Neural cell (in vitro differentiated cells): Measurements from ENCODE around the gene RNF145. TPM values are rescaled to one million over a fixed set of nuclear protein-coding genes. Genes with fewer than 3 reads are reported as not detected.
"Not testable (repeated sequence)": the region's sequence is repeated elsewhere in the genome, so short reads cannot be mapped to it uniquely, and the experiment has no call there.

Experiments
- H2AFZ ChIP-seq: fragments of 200-600, 300-800 bp; sonication (generic), shearing (Covaris generic); 2 replicates; pipeline ENCODE4 v1.6.0; 2014; ENCODE audit warnings: low read depth, mild to moderate bottlenecking, antibody characterized with exemption, low read length, moderate library complexity
- H3F3A ChIP-seq: fragments of 200-600 bp; shearing (Covaris generic); 2 replicates; pipeline ENCODE4 v1.6.1; 2016; ENCODE audit warnings: mild to moderate bottlenecking, moderate library complexity, mixed read lengths, antibody characterized with exemption, low read length; ENCODE audit not compliant: insufficient read depth, poor library complexity, severe bottlenecking
- H3K27ac ChIP-seq: fragments of 200-600, 300-800 bp; sonication (generic), shearing (Covaris generic); 2 replicates; pipeline ENCODE4 v1.5.1; 2014; ENCODE audit warnings: mild to moderate bottlenecking, low read length, moderate library complexity
- H3K27me3 ChIP-seq: fragments of 300-800, 200-600 bp; sonication (generic), shearing (Covaris generic); 2 replicates; pipeline ENCODE4 v1.6.0; 2014; ENCODE audit warnings: mild to moderate bottlenecking, low read depth, low read length, moderate library complexity; ENCODE audit not compliant: insufficient read depth
- H3K36me3 ChIP-seq: fragments of 300-800, 200-600 bp; sonication (generic), shearing (Covaris generic); 2 replicates; pipeline ENCODE4 v1.5.1; 2014; ENCODE audit warnings: mild to moderate bottlenecking, antibody characterized with exemption, low read length, moderate library complexity; ENCODE audit not compliant: insufficient read depth
- H3K4me2 ChIP-seq: fragments of 300-800, 200-600 bp; sonication (generic), shearing (Covaris generic); 2 replicates; pipeline ENCODE4 v1.6.0; 2014; ENCODE audit warnings: mild to moderate bottlenecking, low read length
- H3K4me3 ChIP-seq: fragments of 300-800, 200-600 bp; sonication (generic), shearing (Covaris generic); 2 replicates; pipeline ENCODE4 v1.5.1; 2014; ENCODE audit warnings: mild to moderate bottlenecking, low read length, moderate library complexity
- H3K79me2 ChIP-seq: fragments of 200-600 bp; shearing (Covaris generic); replicated peaks from 2 replicates; pipeline ENCODE4 v1.6.0; 2014; ENCODE audit warnings: mild to moderate bottlenecking, low read length, moderate library complexity; ENCODE audit not compliant: insufficient read depth
- H3K9ac ChIP-seq: fragments of 300-800, 200-600 bp; sonication (generic), shearing (Covaris generic); 2 replicates; pipeline ENCODE4 v1.6.1; 2016; ENCODE audit warnings: mild to moderate bottlenecking, low read length, mixed read lengths
- H3K9me2 ChIP-seq: fragments of 200-600 bp; shearing (Covaris generic); 2 replicates; pipeline ENCODE4 v1.6.1; 2016; ENCODE audit warnings: mild to moderate bottlenecking, low read length, mixed read lengths; ENCODE audit not compliant: insufficient read depth
- H3K9me3 ChIP-seq: fragments of 200-600, 300-800 bp; sonication (generic), shearing (Covaris generic); 2 replicates; pipeline ENCODE4 v1.6.1; 2016; ENCODE audit warnings: mild to moderate bottlenecking, mixed run types, low read length, moderate library complexity, mixed read lengths
- H4K20me1 ChIP-seq: fragments of 200-600 bp; shearing (Covaris generic); 2 replicates; pipeline ENCODE4 v1.6.1; 2016; ENCODE audit warnings: mild to moderate bottlenecking, mixed run types; ENCODE audit not compliant: insufficient read depth
- EP300 ChIP-seq: fragments of 450-650 bp; conservative IDR thresholded peaks from 2 replicates; pipeline ENCODE4 v1.6.1; 2014; ENCODE audit warnings: antibody characterized with exemption, mild to moderate bottlenecking, moderate library complexity; ENCODE audit not compliant: poor library complexity, severe bottlenecking
- EZH2 ChIP-seq: fragments of 200-600, 300-800 bp; shearing (Covaris generic), sonication (generic); IDR thresholded peaks from 2 replicates; pipeline ENCODE4 v1.6.1; 2014; ENCODE audit warnings: antibody characterized with exemption, low read length, borderline replicate concordance, mild to moderate bottlenecking; ENCODE audit not compliant: insufficient read depth, poor library complexity, severe bottlenecking
- MXI1 ChIP-seq: fragments of 450-650 bp; conservative IDR thresholded peaks from 2 replicates; pipeline ENCODE4 v1.6.1; 2014; ENCODE audit warnings: antibody characterized with exemption, mild to moderate bottlenecking; ENCODE audit not compliant: poor library complexity, severe bottlenecking
- POLR2AphosphoS5 ChIP-seq: IDR thresholded peaks from 2 replicates; pipeline ENCODE4 v1.6.1; 2012
- RAD21 ChIP-seq: fragments of 450-650 bp; conservative IDR thresholded peaks from 2 replicates; pipeline ENCODE4 v1.6.1; 2014; ENCODE audit warnings: antibody characterized with exemption, mild to moderate bottlenecking, moderate library complexity
- SMC3 ChIP-seq: fragments of 450-650 bp; conservative IDR thresholded peaks from 2 replicates; pipeline ENCODE4 v1.6.1; 2014; ENCODE audit warnings: antibody characterized with exemption, mild to moderate bottlenecking, moderate library complexity; ENCODE audit not compliant: poor library complexity
- TAF1 ChIP-seq: IDR thresholded peaks from 2 replicates; pipeline ENCODE4 v1.6.1; 2012; ENCODE audit warnings: low read depth
- polyA plus RNA-seq: library from polyadenylated mRNA; depleted of rRNA; stranded (reverse); fragments of >200 nt; gene quantifications from 2 replicates; pipeline ENCODE4 v1.2.3, GENCODE V29; 2014
- TF ChIP-seq, protein P1 (sequence below): fragments of 450-650 bp; IDR thresholded peaks from 2 replicates; pipeline ENCODE4 v1.5.1; 2014; ENCODE audit warnings: antibody characterized with exemption, mild to moderate bottlenecking, moderate library complexity; ENCODE audit not compliant: poor library complexity, severe bottlenecking
- TF ChIP-seq, protein P2 (sequence below): IDR thresholded peaks from 2 replicates; pipeline ENCODE4 v1.6.1; 2012; ENCODE audit warnings: borderline replicate concordance

Gene RNF145
- polyA plus RNA-seq, 1 donor from 2014 or later: 52.4 TPM

- H2AFZ ChIP-seq, H3K27me3 ChIP-seq: not testable (repeated sequence)
These were observed 90.2 kb downstream of the RNF145 start for GRCh38 chr5:159118958-159119659.

GRCh38 chr5:159113405-159113804 is 95.9 kb downstream of the RNF145 start:
- Histone ChIP-seq H3K27ac (no peak overlapping the region), H3K9me3 (no peaks in the 10 kb centered on the region), H3K27me3 (no peaks in the 10 kb centered on the region), H3K4me3 (no peak overlapping the region), H3K9me2 (no peaks in the 10 kb centered on the region), H3K36me3 (no peaks in the 10 kb centered on the region), H2AFZ (no peak overlapping the region), H3K79me2 (no peaks in the 10 kb centered on the region), H3K9ac (no peak overlapping the region), H4K20me1 (no peaks in the 10 kb centered on the region), H3K4me2 (no peak overlapping the region), H3F3A (no peaks in the 10 kb centered on the region)
- no peak for TF ChIP-seq TAF1
- TF ChIP-seq EP300: no peak
- TF ChIP-seq, protein P1, sequence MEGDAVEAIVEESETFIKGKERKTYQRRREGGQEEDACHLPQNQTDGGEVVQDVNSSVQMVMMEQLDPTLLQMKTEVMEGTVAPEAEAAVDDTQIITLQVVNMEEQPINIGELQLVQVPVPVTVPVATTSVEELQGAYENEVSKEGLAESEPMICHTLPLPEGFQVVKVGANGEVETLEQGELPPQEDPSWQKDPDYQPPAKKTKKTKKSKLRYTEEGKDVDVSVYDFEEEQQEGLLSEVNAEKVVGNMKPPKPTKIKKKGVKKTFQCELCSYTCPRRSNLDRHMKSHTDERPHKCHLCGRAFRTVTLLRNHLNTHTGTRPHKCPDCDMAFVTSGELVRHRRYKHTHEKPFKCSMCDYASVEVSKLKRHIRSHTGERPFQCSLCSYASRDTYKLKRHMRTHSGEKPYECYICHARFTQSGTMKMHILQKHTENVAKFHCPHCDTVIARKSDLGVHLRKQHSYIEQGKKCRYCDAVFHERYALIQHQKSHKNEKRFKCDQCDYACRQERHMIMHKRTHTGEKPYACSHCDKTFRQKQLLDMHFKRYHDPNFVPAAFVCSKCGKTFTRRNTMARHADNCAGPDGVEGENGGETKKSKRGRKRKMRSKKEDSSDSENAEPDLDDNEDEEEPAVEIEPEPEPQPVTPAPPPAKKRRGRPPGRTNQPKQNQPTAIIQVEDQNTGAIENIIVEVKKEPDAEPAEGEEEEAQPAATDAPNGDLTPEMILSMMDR: no peak
- TF ChIP-seq, protein P2, sequence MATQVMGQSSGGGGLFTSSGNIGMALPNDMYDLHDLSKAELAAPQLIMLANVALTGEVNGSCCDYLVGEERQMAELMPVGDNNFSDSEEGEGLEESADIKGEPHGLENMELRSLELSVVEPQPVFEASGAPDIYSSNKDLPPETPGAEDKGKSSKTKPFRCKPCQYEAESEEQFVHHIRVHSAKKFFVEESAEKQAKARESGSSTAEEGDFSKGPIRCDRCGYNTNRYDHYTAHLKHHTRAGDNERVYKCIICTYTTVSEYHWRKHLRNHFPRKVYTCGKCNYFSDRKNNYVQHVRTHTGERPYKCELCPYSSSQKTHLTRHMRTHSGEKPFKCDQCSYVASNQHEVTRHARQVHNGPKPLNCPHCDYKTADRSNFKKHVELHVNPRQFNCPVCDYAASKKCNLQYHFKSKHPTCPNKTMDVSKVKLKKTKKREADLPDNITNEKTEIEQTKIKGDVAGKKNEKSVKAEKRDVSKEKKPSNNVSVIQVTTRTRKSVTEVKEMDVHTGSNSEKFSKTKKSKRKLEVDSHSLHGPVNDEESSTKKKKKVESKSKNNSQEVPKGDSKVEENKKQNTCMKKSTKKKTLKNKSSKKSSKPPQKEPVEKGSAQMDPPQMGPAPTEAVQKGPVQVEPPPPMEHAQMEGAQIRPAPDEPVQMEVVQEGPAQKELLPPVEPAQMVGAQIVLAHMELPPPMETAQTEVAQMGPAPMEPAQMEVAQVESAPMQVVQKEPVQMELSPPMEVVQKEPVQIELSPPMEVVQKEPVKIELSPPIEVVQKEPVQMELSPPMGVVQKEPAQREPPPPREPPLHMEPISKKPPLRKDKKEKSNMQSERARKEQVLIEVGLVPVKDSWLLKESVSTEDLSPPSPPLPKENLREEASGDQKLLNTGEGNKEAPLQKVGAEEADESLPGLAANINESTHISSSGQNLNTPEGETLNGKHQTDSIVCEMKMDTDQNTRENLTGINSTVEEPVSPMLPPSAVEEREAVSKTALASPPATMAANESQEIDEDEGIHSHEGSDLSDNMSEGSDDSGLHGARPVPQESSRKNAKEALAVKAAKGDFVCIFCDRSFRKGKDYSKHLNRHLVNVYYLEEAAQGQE: no peak
- TF ChIP-seq EZH2: no peak
- TF ChIP-seq RAD21: no peak
- TF ChIP-seq POLR2AphosphoS5: no peak
- no peak for TF ChIP-seq SMC3
- TF ChIP-seq MXI1: no peak

More at GRCh38 chr5:159118958-159119659, 90.2 kb downstream of the RNF145 start:
- not testable (repeated sequence) for H3K4me3 ChIP-seq, H3K4me2 ChIP-seq, H3K9me2 ChIP-seq, H3K36me3 ChIP-seq, H3K79me2 ChIP-seq, H3K9me3 ChIP-seq, H3K27ac ChIP-seq, H3K9ac ChIP-seq, H4K20me1 ChIP-seq, H3F3A ChIP-seq

- Histone ChIP-seq H3K36me3 (no peaks in the 10 kb centered on the region), H3K27ac (no peak overlapping the region), H4K20me1 (no peaks in the 10 kb centered on the region), H3K4me3 (no peak overlapping the region), H2AFZ (no peak overlapping the region), H3K4me2 (no peak overlapping the region), H3K27me3 (no peaks in the 10 kb centered on the region), H3F3A (no peaks in the 10 kb centered on the region), H3K9me2 (no peaks in the 10 kb centered on the region), H3K9ac (no peak overlapping the region), H3K9me3 (no peaks in the 10 kb centered on the region), H3K79me2 (no peaks in the 10 kb centered on the region)
- TF ChIP-seq, protein P2: no peak
- TF ChIP-seq, protein P1: no peak
- no peak for TF ChIP-seq EZH2
- TF ChIP-seq SMC3: no peak
- TF ChIP-seq MXI1: no peak
- no peak for TF ChIP-seq TAF1
- no peak for TF ChIP-seq EP300
- no peak for TF ChIP-seq POLR2AphosphoS5
- TF ChIP-seq RAD21: no peak
These were observed 96.9 kb downstream of the RNF145 start for GRCh38 chr5:159112436-159112835.
